Omental fat pad (tissue), 4 donors: ENCODE results near the gene EIF4G3. TPM values are rescaled to one million over a fixed set of nuclear protein-coding genes. Genes with fewer than 3 reads are reported as not detected.

Source experiments
- ATAC-seq: fragments of 150-250 bp; one replicate; pipeline ENCODE4 v1.9.1; 2016; ENCODE audit warnings: mild to moderate bottlenecking, moderate library complexity; ENCODE audit not compliant: low FRiP score
- DNase-seq: peaks from one replicate; pipeline ENCODE4 v3.0.0-alpha.2; 2019; ENCODE audit warnings: low spot score
- CTCF ChIP-seq, 3 donors: fragments of 450-650 bp; IDR thresholded peaks; one replicate each; pipeline ENCODE4 v1.5.1; 2016 to 2017; ENCODE audit warnings: antibody characterized with exemption in 3 of 3, mild to moderate bottlenecking in 3 of 3, moderate library complexity in 2 of 3
- small RNA-seq: library from RNA; depleted of rRNA; stranded (forward); fragments of <200 nt; gene quantifications from one replicate; pipeline ENCODE3, GENCODE V24; 2016
- total RNA-seq, 4 donors: library from RNA; depleted of rRNA; stranded (reverse); fragments of >200 nt; gene quantifications; one replicate each; pipeline ENCODE4 v1.1.0, GENCODE V29; 2016

EIF4G3 gene
- total RNA-seq, 4 donors from 2014 or later: 50.2 to 69.5 (median 51.8) TPM

DNA sequence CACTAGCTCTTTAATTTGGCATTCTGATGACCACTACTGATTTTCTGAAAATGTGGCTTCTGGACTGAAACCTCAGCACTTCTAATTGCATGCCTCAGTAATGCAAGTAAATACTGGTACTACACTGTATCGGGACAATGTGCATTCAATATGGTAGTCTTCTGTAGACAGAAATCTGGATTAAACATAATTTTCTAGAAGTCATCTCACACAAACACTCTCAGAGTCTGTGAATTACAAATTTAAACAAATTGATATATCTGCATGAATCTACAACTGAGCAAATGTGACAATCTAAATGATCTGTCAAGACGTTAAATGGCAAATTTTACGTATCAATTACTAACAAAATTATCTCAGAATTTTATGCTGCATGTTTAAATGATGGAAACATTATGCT lies 413.3 kb downstream of the EIF4G3 start:
- DNase-seq: no peak
- ATAC-seq: no peak
- no peak for TF ChIP-seq CTCF (IDR thresholded peaks at IDR 0.05)

DNA sequence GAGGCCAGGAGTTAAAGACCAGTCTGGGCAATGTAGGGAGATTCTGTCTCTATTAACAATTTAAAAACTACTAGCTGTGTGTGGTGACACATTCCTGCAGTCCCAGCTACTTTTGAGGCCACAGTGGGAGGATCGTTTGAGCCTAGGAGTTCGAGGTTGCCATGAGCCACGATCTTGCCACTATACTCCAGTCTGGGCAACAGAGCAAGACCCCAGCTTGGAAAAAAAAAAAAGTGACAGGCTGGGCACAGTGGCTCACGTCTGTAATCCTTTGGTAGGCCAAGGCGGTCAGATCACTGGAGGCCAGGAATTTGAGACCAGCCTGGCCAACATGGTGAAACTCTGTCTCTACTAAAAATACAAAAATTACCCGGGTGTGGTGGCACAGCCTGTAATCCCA lies 416.4 kb downstream of the EIF4G3 start:
- DNase-seq (no peak), ATAC-seq (no peak)
- no peak for TF ChIP-seq CTCF (IDR thresholded peaks at IDR 0.05)

Small RNA genes lying within 50 kb of the gene (small RNA-seq; reads per million reads assigned to genes)
- gene AL627311.1 (not detected), gene MIR1256 (not detected), gene RNU7-200P (not detected)

Other genes with a start within 250 kb of the EIF4G3 start
- 100 to 1,000 TPM in 2 of 4 donors, 10 to 100 TPM in 2; 43.5 to 158 (median 114) TPM for gene ECE1, start 113.6 kb upstream of the EIF4G3 start, total RNA-seq